M059J (cell line): ENCODE measurements around the gene ZBTB7C. TPM values are rescaled to one million over a fixed set of nuclear protein-coding genes. Genes with fewer than 3 reads are reported as not detected.

Source experiments
- total RNA-seq: library from RNA; depleted of rRNA; stranded (reverse); fragments of >200 nt; shearing (Covaris generic); gene quantifications from 2 replicates; pipeline ENCODE4 v1.2.3, GENCODE V29; 2014; rRNA removed

The ZBTB7C gene
- total RNA-seq, 1 experiment from 2014 or later = not detected

Other genes starting within 250 kb of the ZBTB7C start
- 11.7 and 19.7 TPM in 2 replicates for gene CTIF, start 129.6 kb upstream of the ZBTB7C start, total RNA-seq